GM12878 (cell line): Measurements from ENCODE around the gene GAL. TPM values are rescaled to one million over a fixed set of nuclear protein-coding genes. Genes with fewer than 3 reads are reported as not detected.

Experiments used
- ATAC-seq: fragments of 200-7000 bp; cut with Tn5 transposase; 3 replicates; pipeline ENCODE4 v1.9.1; 2020; ENCODE audit warnings: mild to moderate bottlenecking, moderate library complexity
- BruUV-seq: library from RNA; stranded (reverse); fragments of 400-500 nt; replicated peaks from 2 replicates; lab custom pipeline; 2021; lab: Mats Ljungman, UMichigan
- CTCF ChIA-PET: fragments of 300-600 bp; sonication (Branson Sonifier 250); formaldehyde crosslinking; extraction: SDS; loops from one replicate; lab custom pipeline; 2021; ENCODE audit warnings: inconsistent platforms; lab: Yijun Ruan, JAX
- POLR2A ChIA-PET: fragments of 350-600 bp; formaldehyde crosslinking; extraction: SDS; loops from one replicate; lab custom pipeline; 2021; ENCODE audit warnings: inconsistent platforms; lab: Charles Lee
- RAD21 ChIA-PET: fragments of 300-600 bp; sonication (Branson Sonifier 250); formaldehyde crosslinking; loops from one replicate; lab custom pipeline; 2023; ENCODE audit warnings: antibody characterized with exemption; ENCODE audit not compliant: unreplicated experiment; lab: Charles Lee
- SMC1A ChIA-PET: fragments of 300-600 bp; sonication (Branson Sonifier 250); formaldehyde crosslinking; loops from one replicate; lab custom pipeline; 2023; ENCODE audit not compliant: unreplicated experiment, uncharacterized antibody; lab: Charles Lee
- DNase-seq: peaks from one replicate; pipeline ENCODE4 v3.0.0-alpha.2; 2011; ENCODE audit warnings: low read depth, low spot score
- FAIRE-seq: peaks from 3 replicates; lab custom pipeline; 2011; peaks lifted over from hg19 to GRCh38; lab: Jason Lieb, UNC
- H2AFZ ChIP-seq: 2 replicates; pipeline ENCODE4 v1.6.0; 2011; ENCODE audit warnings: low read depth, low read length, control low read depth; ENCODE audit not compliant: control insufficient read depth
- H3K27ac ChIP-seq: 2 replicates; pipeline ENCODE4 v1.5.1; 2011; ENCODE audit warnings: control low read depth; ENCODE audit not compliant: control insufficient read depth, insufficient read depth
- H3K27me3 ChIP-seq, 2 experiments: replicated peaks in 1 of 2; 2 replicates each; pipeline versions ENCODE4 v1.6.0 to v1.6.1; 2011; ENCODE audit warnings: low read length in 1 of 2; ENCODE audit not compliant: control insufficient read depth in 2 of 2, insufficient read depth in 2 of 2
- H3K36me3 ChIP-seq, 2 experiments: 2 replicates each; pipeline ENCODE4 v1.5.1; 2011; ENCODE audit warnings: low read length in 1 of 2; ENCODE audit not compliant: control insufficient read depth in 2 of 2, insufficient read depth in 2 of 2
- H3K4me1 ChIP-seq: 2 replicates; pipeline ENCODE4 v1.6.1; 2011; ENCODE audit warnings: mild to moderate bottlenecking, low read length, moderate library complexity, mixed read lengths; ENCODE audit not compliant: control insufficient read depth, insufficient read depth
- H3K4me2 ChIP-seq: 2 replicates; pipeline ENCODE4 v1.6.0; 2011; ENCODE audit warnings: control low read depth; ENCODE audit not compliant: control insufficient read depth, insufficient read depth
- H3K4me3 ChIP-seq: fragments of 200-600 bp; sonication (generic); 2 replicates; pipeline ENCODE4 v1.5.1; 2016
- H3K79me2 ChIP-seq: 2 replicates; pipeline ENCODE4 v1.6.0; 2011; ENCODE audit warnings: low read length; ENCODE audit not compliant: control insufficient read depth, insufficient read depth
- H3K9ac ChIP-seq: 2 replicates; pipeline ENCODE4 v1.8.0; 2011; ENCODE audit warnings: low read length, control low read depth, mixed read lengths; ENCODE audit not compliant: control insufficient read depth, insufficient read depth
- H3K9me3 ChIP-seq: replicated peaks from 3 replicates; pipeline ENCODE4 v1.5.1; 2011; ENCODE audit warnings: mild to moderate bottlenecking, low read length; ENCODE audit not compliant: control insufficient read depth, insufficient read depth
- H4K20me1 ChIP-seq: 2 replicates; pipeline ENCODE4 v1.6.0; 2011; ENCODE audit not compliant: control insufficient read depth, insufficient read depth
- BACH1 ChIP-seq: fragments of 450-650 bp; IDR thresholded peaks from 2 replicates; pipeline ENCODE4 v1.6.1; 2017; ENCODE audit warnings: mild to moderate bottlenecking, borderline replicate concordance
- BCL3 ChIP-seq: IDR thresholded peaks from 2 replicates; pipeline ENCODE4 v1.6.1; 2011; ENCODE audit warnings: borderline replicate concordance, low read depth, mild to moderate bottlenecking, moderate library complexity, low read length; ENCODE audit not compliant: insufficient read depth, poor library complexity, severe bottlenecking
- CUX1 ChIP-seq: IDR thresholded peaks from 2 replicates; pipeline ENCODE4 v1.6.1; 2012; ENCODE audit warnings: improper control_type of control experiment, low read depth, low read length; ENCODE audit not compliant: insufficient replicate concordance
- KDM1A ChIP-seq: fragments of 200-600 bp; sonication (generic); IDR thresholded peaks from 2 replicates; pipeline ENCODE4 v1.6.1; 2016; ENCODE audit warnings: borderline replicate concordance
- MTA3 ChIP-seq: IDR thresholded peaks from 2 replicates; pipeline ENCODE4 v1.6.1; 2012; ENCODE audit warnings: low read length, inconsistent platforms, borderline replicate concordance
- MYC ChIP-seq: IDR thresholded peaks from 2 replicates; pipeline ENCODE4 v1.6.1; 2011; ENCODE audit warnings: mild to moderate bottlenecking, low read length, moderate library complexity, inconsistent platforms; ENCODE audit not compliant: insufficient read depth, insufficient replicate concordance, insufficient read length, severe bottlenecking
- PBX3 ChIP-seq: IDR thresholded peaks from 2 replicates; pipeline ENCODE4 v1.6.1; 2011; ENCODE audit warnings: mild to moderate bottlenecking, low read depth, low read length, moderate library complexity; ENCODE audit not compliant: insufficient replicate concordance
- YBX1 ChIP-seq: fragments of 450-650 bp; IDR thresholded peaks from 2 replicates; pipeline ENCODE4 v1.6.1; 2016; ENCODE audit warnings: antibody characterized with exemption
- ZBTB11 ChIP-seq: fragments of 450-650 bp; formaldehyde crosslinking; IDR thresholded peaks from 2 replicates; pipeline ENCODE4 v1.5.0; 2022; ENCODE audit warnings: mild to moderate bottlenecking, missing genetic modification characterization
- WGBS: methylation state at CpG from one replicate; pipeline ENCODE4 v1.1.6; 2016; ENCODE audit warnings: low lambda C conversion rate; ENCODE audit not compliant: insufficient replicate concordance, insufficient coverage; ENCODE audit errors: missing lambda C conversion rate; 5-methylcytosine and 5-hydroxymethylcytosine counted together
- in situ Hi-C: fragments of 300-500 bp; cut with MboI; formaldehyde crosslinking; loops from 9 replicates; pipeline ENCODE4 v1.14.3; 2018; ENCODE audit warnings: mixed read lengths
- intact Hi-C: fragments of 100-400 bp; cut with micrococcal nuclease; formaldehyde crosslinking; loops from one replicate; pipeline ENCODE4 v1.14.2; 2022; ENCODE audit not compliant: unreplicated experiment
- polyA plus RNA-seq, 11 experiments: library from polyadenylated mRNA; depleted of rRNA in 4 of 11; unstranded in 6 of 11; stranded (reverse) in 5 of 11; fragments of >200 nt; fragmentation: Nextera tagmentation in 4 of 11; fragmentation: Illumina TruSeq in 1 of 11; extraction: Ambion mirVana in 4 of 11; extraction: Trizol in 1 of 11; gene quantifications; 1 replicate in 1 of 11; 2 replicates in 10 of 11; pipeline versions ENCODE4 v1.2.1 to v1.2.3, GENCODE V29; 2011 to 2016; ENCODE audit warnings: inconsistent platforms in 2 of 11, missing spikeins in 2 of 11, low read depth in 1 of 11
- total RNA-seq, 4 experiments: library from RNA; depleted of rRNA in 3 of 4; stranded (reverse); fragments of >200 nt in 3 of 4; fragmentation: Illumina TruSeq in 1 of 4; extraction: Trizol in 1 of 4; gene quantifications; 2 replicates each; pipeline versions ENCODE4 v1.2.1 to v1.2.3, GENCODE V29; 2013 to 2021

Gene GAL
- total and polyA plus RNA-seq, 10 of the 15 experiments (the other 5 are each of a cell fraction or from before 2014, with no cell fraction given), result 0.35 TPM; not detected in 9

DNA sequence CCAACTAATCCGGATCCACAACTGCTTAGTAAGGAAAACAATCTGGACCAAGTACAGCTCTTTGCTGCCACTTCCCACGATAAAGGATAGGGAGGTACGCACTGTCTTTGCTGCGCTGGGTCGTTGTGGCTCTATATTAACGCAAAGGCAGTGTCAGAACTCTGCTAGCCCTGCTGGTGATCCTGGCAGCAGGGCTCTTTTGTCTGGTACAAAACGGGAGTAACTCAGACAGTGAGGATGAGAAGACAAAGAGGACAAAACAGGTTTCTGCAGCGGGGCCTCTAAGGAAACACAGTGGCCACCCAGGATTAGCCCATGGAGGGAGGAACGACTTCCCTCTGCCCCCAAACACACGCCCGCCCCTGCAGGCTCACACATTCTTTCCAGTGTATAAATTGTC lies 26.1 kb downstream of the GAL start (continued):
- TF ChIP-seq CUX1 (no peak), YBX1 (no peak), BACH1 (no peak), MTA3 (no peak)

- ChIA-PET CTCF (no interaction called here), SMC1A (no interaction called here), POLR2A (no interaction called here), RAD21 (no interaction called here)
- no peak overlapping the region for H2AFZ ChIP-seq
- TF ChIP-seq MYC (no peak), ZBTB11 (CRISPR knock-in tag) (no peak), BCL3 (peak; percentile 93), PBX3 (peak; percentile 48), KDM1A (no peak)
- H3K4me1 ChIP-seq, result no peaks in the 10 kb centered on the region
- ATAC-seq, result no peak
- no peaks in the 10 kb centered on the region for H3K9me3 ChIP-seq
- in situ Hi-C loops, result no loop called here
- WGBS, result 52% methylated on average over 8 of the region's 8 CpGs
- H3K79me2 ChIP-seq, result no peaks in the 10 kb centered on the region
- H3K9ac ChIP-seq, result no peak overlapping the region
- H3K27me3 ChIP-seq, result peaks cover 0 to under 1% of the 10 kb centered on the region in 2 experiments; a peak in 3 of 4 replicates
- no peak overlapping the region for H3K27ac ChIP-seq
- intact Hi-C loops, result no loop called here
- DNase-seq, result no peak
- no TSS peak for BruUV-seq
- no peak overlapping the region for H3K4me3 ChIP-seq
- no peaks in the 10 kb centered on the region for H3K36me3 ChIP-seq
- FAIRE-seq, result no peak
- H3K4me2 ChIP-seq, result no peak overlapping the region
- no peaks in the 10 kb centered on the region for H4K20me1 ChIP-seq
Observed at GRCh38 chr11:68711114-68711513, 26.8 kb downstream of the GAL start.
